Measurements from ENCODE around the gene PHF11. TPM values are rescaled to one million over a fixed set of nuclear protein-coding genes. Genes with fewer than 3 reads are reported as not detected.
A peak's percentile ranks its signal among the peaks of the same experiment; 100 is the strongest.

PHF11 gene
- total RNA-seq, 2 donors from 2014 or later, result 22.7 to 30.1 TPM

DNA sequence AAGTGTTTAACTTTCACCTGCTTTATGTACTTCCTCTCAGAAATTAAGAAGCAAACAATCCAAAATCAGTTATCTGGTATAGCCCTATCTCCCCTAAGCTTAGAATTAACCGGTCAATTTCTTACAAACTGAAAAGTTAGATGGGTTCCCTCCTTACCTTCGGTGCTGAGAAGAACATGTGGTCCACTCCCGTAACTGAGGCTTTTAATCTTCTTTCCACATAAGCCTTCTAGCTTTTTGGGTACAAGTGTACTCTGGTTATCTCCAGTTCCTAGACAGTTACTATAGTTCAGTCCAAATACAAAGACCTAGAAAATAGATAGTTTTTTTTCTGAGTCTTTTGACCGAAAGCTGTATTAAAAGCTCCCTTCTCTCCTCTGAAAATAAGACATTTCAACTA is 70.7 kb downstream of the PHF11 start:
- H3K9me3 ChIP-seq, result no peaks in the 10 kb centered on the region
- WGBS, 2 donors, result 80 to 89% methylated on average over 4 of the region's 4 CpGs
- no peak for ATAC-seq
- H3K27ac ChIP-seq, result no peak overlapping the region
- no peaks in the 10 kb centered on the region for H3K27me3 ChIP-seq
- TF ChIP-seq POLR2A (IDR thresholded peaks at IDR 0.05), result no peak
- TF ChIP-seq, protein P1, sequence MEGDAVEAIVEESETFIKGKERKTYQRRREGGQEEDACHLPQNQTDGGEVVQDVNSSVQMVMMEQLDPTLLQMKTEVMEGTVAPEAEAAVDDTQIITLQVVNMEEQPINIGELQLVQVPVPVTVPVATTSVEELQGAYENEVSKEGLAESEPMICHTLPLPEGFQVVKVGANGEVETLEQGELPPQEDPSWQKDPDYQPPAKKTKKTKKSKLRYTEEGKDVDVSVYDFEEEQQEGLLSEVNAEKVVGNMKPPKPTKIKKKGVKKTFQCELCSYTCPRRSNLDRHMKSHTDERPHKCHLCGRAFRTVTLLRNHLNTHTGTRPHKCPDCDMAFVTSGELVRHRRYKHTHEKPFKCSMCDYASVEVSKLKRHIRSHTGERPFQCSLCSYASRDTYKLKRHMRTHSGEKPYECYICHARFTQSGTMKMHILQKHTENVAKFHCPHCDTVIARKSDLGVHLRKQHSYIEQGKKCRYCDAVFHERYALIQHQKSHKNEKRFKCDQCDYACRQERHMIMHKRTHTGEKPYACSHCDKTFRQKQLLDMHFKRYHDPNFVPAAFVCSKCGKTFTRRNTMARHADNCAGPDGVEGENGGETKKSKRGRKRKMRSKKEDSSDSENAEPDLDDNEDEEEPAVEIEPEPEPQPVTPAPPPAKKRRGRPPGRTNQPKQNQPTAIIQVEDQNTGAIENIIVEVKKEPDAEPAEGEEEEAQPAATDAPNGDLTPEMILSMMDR (IDR thresholded peaks at IDR 0.05), result no peak
- H3K4me3 ChIP-seq, result no peak overlapping the region
- no peak for DNase-seq
- H3K4me1 ChIP-seq, result peaks cover 19% of the 10 kb centered on the region
- H3K36me3 ChIP-seq (replicated peaks in 1 of 2; ENCODE audit: insufficient read depth in 1 of 2, low read depth in 2 of 2), result peaks cover 0 to 3% of the 10 kb centered on the region in 2 donors
- intact Hi-C loops (cut with DNase I), result no loop called here

- intact Hi-C loops (cut with DNase I), result no loop called here
- H3K36me3 ChIP-seq (replicated peaks in 1 of 2; ENCODE audit: insufficient read depth in 1 of 2, low read depth in 2 of 2), result peaks cover 0 to 3% of the 10 kb centered on the region in 2 donors
- 72 to 78% methylated on average over 5 of the region's 5 CpGs for WGBS, 2 donors
These were observed 71.7 kb downstream of the PHF11 start for GRCh38 chr13:49567491-49567890.

DNA sequence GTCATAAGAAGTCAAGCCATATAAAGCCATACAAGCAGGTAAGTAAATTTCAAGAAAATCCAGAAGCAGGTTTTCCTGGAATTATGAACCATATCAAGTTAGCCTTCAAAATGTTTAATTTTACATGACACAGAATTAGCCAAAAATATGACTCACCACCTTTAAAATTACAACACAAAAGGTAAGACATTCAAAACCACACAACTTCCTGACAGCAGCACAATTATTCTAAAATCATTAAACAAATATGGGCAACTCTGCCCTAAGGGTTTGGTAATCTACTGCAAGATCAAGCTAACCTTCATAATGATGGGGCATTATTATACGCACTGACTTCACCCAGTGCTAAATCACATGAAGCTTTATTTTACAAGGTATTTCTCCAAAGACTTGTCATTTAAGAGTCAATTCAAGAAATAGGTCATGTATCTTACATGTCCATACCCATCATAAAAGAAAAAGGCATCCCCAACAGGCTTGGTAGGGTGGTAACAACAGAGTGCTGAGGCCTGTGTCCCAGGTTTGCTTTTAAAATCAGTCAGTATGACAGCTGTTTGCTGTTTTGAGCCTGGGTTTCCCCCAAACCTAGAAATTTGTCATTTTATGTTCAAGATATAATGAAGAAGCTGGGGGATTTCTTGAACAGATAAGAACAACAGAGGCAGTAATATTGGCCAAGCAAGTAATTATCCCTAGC is 74.4 kb downstream of the PHF11 start:
- WGBS, 2 donors, result 57 to 79% methylated on average over 1 of the region's 1 CpG
- no peak for DNase-seq
- TF ChIP-seq, protein P1 (IDR thresholded peaks at IDR 0.05), result no peak
- TF ChIP-seq POLR2A (IDR thresholded peaks at IDR 0.05), result no peak
- H3K4me1 ChIP-seq, result peaks cover 13% of the 10 kb centered on the region
- H3K9me3 ChIP-seq, result no peaks in the 10 kb centered on the region
- ATAC-seq, result peak; percentile 62
- peak overlapping the region in 2 of 4 donors; percentile 33 to 52 for H3K27ac ChIP-seq
- H3K27me3 ChIP-seq, result no peaks in the 10 kb centered on the region
- intact Hi-C loops (cut with DNase I), result no loop called here
- H3K4me3 ChIP-seq, result no peak overlapping the region
- H3K36me3 ChIP-seq (replicated peaks in 1 of 2; ENCODE audit: insufficient read depth in 1 of 2, low read depth in 2 of 2), result no peaks in the 10 kb centered on the region

More at GRCh38 chr13:49567491-49567890, 71.7 kb downstream of the PHF11 start:
- peaks cover 13% of the 10 kb centered on the region for H3K4me1 ChIP-seq
- H3K9me3 ChIP-seq, result no peaks in the 10 kb centered on the region
- no peak overlapping the region for H3K27ac ChIP-seq
- ATAC-seq (no peak), DNase-seq (no peak)
- TF ChIP-seq, protein P1 (IDR thresholded peaks at IDR 0.05), result no peak
- no peak for TF ChIP-seq POLR2A (IDR thresholded peaks at IDR 0.05)
- H3K4me3 ChIP-seq, result no peak overlapping the region
- no peaks in the 10 kb centered on the region for H3K27me3 ChIP-seq

GRCh38 chr13:49571299-49572240 is 75.8 kb downstream of the PHF11 start:
- no peaks in the 10 kb centered on the region for H3K9me3 ChIP-seq
- H3K36me3 ChIP-seq (replicated peaks in 1 of 2; ENCODE audit: insufficient read depth in 1 of 2, low read depth in 2 of 2), result no peaks in the 10 kb centered on the region
- TF ChIP-seq, protein P1 (IDR thresholded peaks at IDR 0.05), result no peak
- no peak for TF ChIP-seq POLR2A (IDR thresholded peaks at IDR 0.05)
- no peaks in the 10 kb centered on the region for H3K27me3 ChIP-seq
- no peak overlapping the region for H3K4me3 ChIP-seq
- no peak overlapping the region for H3K27ac ChIP-seq
- peaks cover 13% of the 10 kb centered on the region for H3K4me1 ChIP-seq
- ATAC-seq (no peak), DNase-seq (no peak)
- intact Hi-C loops (cut with DNase I), result no loop called here
- 89 to 94% methylated on average over 7 to 8 of the region's 8 CpGs for WGBS, 2 donors

Other genes starting within 250 kb of the PHF11 start
- 1 to 10 TPM; 3.9 to 5.6 TPM for gene CDADC1, start 248.0 kb upstream of the PHF11 start, total RNA-seq
- gene CAB39L, start 51.9 kb upstream of the PHF11 start, total RNA-seq, result 10 to 100 TPM in 1 of 2 donors, 1 to 10 TPM in 1; 6.9 to 13.0 TPM
- 1 to 10 TPM; 4.9 to 8.6 TPM for gene SETDB2, start 51.7 kb upstream of the PHF11 start, total RNA-seq
- 10 to 100 TPM in 1 of 2 donors, 1 to 10 TPM in 1; 6.3 to 12.2 TPM for gene RCBTB1, start 89.6 kb downstream of the PHF11 start, total RNA-seq
- gene ARL11, start 132.6 kb downstream of the PHF11 start, total RNA-seq, result under 1 TPM in 1 of 2 donors, not detected in 1; 0.52 TPM
- 10 to 100 TPM; 30.7 to 72.1 TPM for gene EBPL, start 195.5 kb downstream of the PHF11 start, total RNA-seq